ENCODE data around the gene OTOP1.
"Not testable (repeated sequence)": the region's sequence is repeated elsewhere in the genome, so short reads cannot be mapped to it uniquely, and the experiment has no call there.

The OTOP1 gene

GRCh38 chr4:4226606-4227438, at the start of gene OTOP1:
OTOP1 (minus strand) TSS chr4:4226929; CDS start chr4:4226864, 65 bp downstream.
- DNase-seq: no peak

- no peak for DNase-seq
Measured at GRCh38 chr4:4274226-4274625, 47.5 kb upstream of the OTOP1 start.

GRCh38 chr4:4271912-4272311, 45.2 kb upstream of the OTOP1 start:
- DNase-seq: no peak

GRCh38 chr4:4270529-4270928, 43.8 kb upstream of the OTOP1 start:
- DNase-seq: no peak

- DNase-seq: peak; percentile 7
Measured at GRCh38 chr4:4269856-4270255, 43.1 kb upstream of the OTOP1 start.

- no peak for DNase-seq
Measured at GRCh38 chr4:4269331-4269731, 42.6 kb upstream of the OTOP1 start.

- DNase-seq: no peak
Measured at GRCh38 chr4:4268776-4269175, 42.0 kb upstream of the OTOP1 start.

- DNase-seq: no peak
Measured at GRCh38 chr4:4267981-4268380, 41.3 kb upstream of the OTOP1 start.

GRCh38 chr4:4260185-4260751, 33.5 kb upstream of the OTOP1 start:
- no peak for DNase-seq

- DNase-seq: no peak
Measured at GRCh38 chr4:4259484-4260100, 32.9 kb upstream of the OTOP1 start.

GRCh38 chr4:4257705-4258104, 31.0 kb upstream of the OTOP1 start:
- DNase-seq: not testable (repeated sequence)

- no peak for DNase-seq
Measured at GRCh38 chr4:4256799-4257198, 30.1 kb upstream of the OTOP1 start.

GRCh38 chr4:4254666-4255065, 27.9 kb upstream of the OTOP1 start:
- DNase-seq: no peak

- DNase-seq: no peak
Measured at GRCh38 chr4:4254199-4254598, 27.5 kb upstream of the OTOP1 start.

GRCh38 chr4:4249866-4250265, 23.1 kb upstream of the OTOP1 start:
- DNase-seq: no peak

GRCh38 chr4:4249342-4249741, 22.6 kb upstream of the OTOP1 start:
- DNase-seq: not testable (repeated sequence)

- DNase-seq: no peak
Measured at GRCh38 chr4:4248885-4249203, 22.1 kb upstream of the OTOP1 start.

GRCh38 chr4:4248029-4248884, 21.5 kb upstream of the OTOP1 start, which contains the start of gene TMEM128:
TMEM128 (minus strand) TSS chr4:4248223; CDS start chr4:4248202, 21 bp downstream.
- DNase-seq: peak; percentile 90

- no peak for DNase-seq
Measured at GRCh38 chr4:4247696-4248028, 20.9 kb upstream of the OTOP1 start.

GRCh38 chr4:4245172-4245571, 18.4 kb upstream of the OTOP1 start:
- no peak for DNase-seq

GRCh38 chr4:4239551-4239950, 12.8 kb upstream of the OTOP1 start:
- not testable (repeated sequence) for DNase-seq

- no peak for DNase-seq
Measured at GRCh38 chr4:4233610-4234009, 6.9 kb upstream of the OTOP1 start.

- DNase-seq: no peak
Measured at GRCh38 chr4:4228356-4228668, 1.6 kb upstream of the OTOP1 start.

Data from stimulated activated naive CD4-positive, alpha-beta T cell treated with Interleukin-2 at 50 U/mL for 16 hours (primary cell).